ENCODE measurements around the gene VPS26C.

Gene VPS26C

GRCh38 chr21:37200641-37201480 lies 66.3 kb downstream of the VPS26C start:
- DNase-seq = no peak

- no peak for DNase-seq
These were observed 67.8 kb downstream of the VPS26C start for GRCh38 chr21:37199057-37199924.

GRCh38 chr21:37197746-37198145 lies 69.4 kb downstream of the VPS26C start:
- DNase-seq = peak; percentile 46 to 58

GRCh38 chr21:37196847-37197246 lies 70.3 kb downstream of the VPS26C start:
- DNase-seq = no peak

- DNase-seq = no peak
These were observed 71.5 kb downstream of the VPS26C start for GRCh38 chr21:37195610-37196009.

- DNase-seq = no peak
These were observed 72.1 kb downstream of the VPS26C start for GRCh38 chr21:37195059-37195458.

- DNase-seq = no peak
These were observed 73.5 kb downstream of the VPS26C start for GRCh38 chr21:37193676-37194075.

GRCh38 chr21:37193006-37193405 lies 74.1 kb downstream of the VPS26C start:
- DNase-seq = no peak

- no peak for DNase-seq
These were observed 75.1 kb downstream of the VPS26C start for GRCh38 chr21:37192019-37192418.

- DNase-seq = no peak
These were observed 78.3 kb downstream of the VPS26C start for GRCh38 chr21:37188825-37189224.

GRCh38 chr21:37186983-37187382 lies 80.2 kb downstream of the VPS26C start:
- no peak for DNase-seq

- DNase-seq = no peak
These were observed 82.1 kb downstream of the VPS26C start for GRCh38 chr21:37184784-37185593.

GRCh38 chr21:37183749-37184148 lies 83.4 kb downstream of the VPS26C start:
- DNase-seq = no peak

- no peak for DNase-seq
These were observed 84.9 kb downstream of the VPS26C start for GRCh38 chr21:37182222-37182621.

- no peak for DNase-seq
These were observed 86.1 kb downstream of the VPS26C start for GRCh38 chr21:37181059-37181458.

GRCh38 chr21:37176716-37177115 lies 90.4 kb downstream of the VPS26C start:
- no peak for DNase-seq
